OCI-LY7 (cell line): ENCODE measurements around the gene ATAD3C. TPM values are rescaled to one million over a fixed set of nuclear protein-coding genes. Genes with fewer than 3 reads are reported as not detected.
"Not testable (repeated sequence)": the region's sequence is repeated elsewhere in the genome, so short reads cannot be mapped to it uniquely, and the experiment has no call there.

ENCODE experiments used
- BruUV-seq: library from RNA; stranded (reverse); fragments of 400-500 nt; replicated peaks from 2 replicates; lab custom pipeline; 2021; lab: Mats Ljungman, UMichigan
- CTCF ChIA-PET: fragments of 300-600 bp; sonication (Branson Sonifier 250); formaldehyde crosslinking; loops from one replicate; lab custom pipeline; 2022; ENCODE audit warnings: antibody characterized with exemption; ENCODE audit not compliant: unreplicated experiment; lab: Charles Lee
- POLR2A ChIA-PET: fragments of 300-600 bp; sonication (Branson Sonifier 250); formaldehyde crosslinking; loops from one replicate; lab custom pipeline; 2022; ENCODE audit warnings: antibody characterized with exemption; lab: Charles Lee
- DNase-seq: peaks from one replicate; pipeline ENCODE4 v3.0.0-alpha.2; 2015; ENCODE audit warnings: low spot score
- H2AFZ ChIP-seq: fragments of 200-600 bp; sonication (generic), shearing (Covaris generic); 2 replicates; pipeline ENCODE4 v1.6.1; 2014; ENCODE audit warnings: mild to moderate bottlenecking, antibody characterized with exemption, low read length, moderate library complexity
- H3K27ac ChIP-seq: fragments of 200-600 bp; sonication (generic); 2 replicates; pipeline ENCODE4 v1.5.1; 2014; ENCODE audit warnings: mixed run types, low read depth, mild to moderate bottlenecking, moderate library complexity, low read length, inconsistent platforms; ENCODE audit not compliant: poor library complexity, severe bottlenecking
- H3K36me3 ChIP-seq: fragments of 200-600 bp; sonication (generic); 2 replicates; pipeline ENCODE4 v1.6.1; 2014; ENCODE audit warnings: mild to moderate bottlenecking, antibody characterized with exemption, low read length, moderate library complexity, mixed read lengths; ENCODE audit not compliant: insufficient read depth
- H3K4me1 ChIP-seq: fragments of 200-600 bp; sonication (generic); 2 replicates; pipeline ENCODE4 v1.5.1; 2014; ENCODE audit warnings: mild to moderate bottlenecking, low read length; ENCODE audit not compliant: insufficient read depth, poor library complexity, severe bottlenecking
- H3K4me2 ChIP-seq: fragments of 200-600 bp; sonication (generic); 2 replicates; pipeline ENCODE4 v1.6.1; 2014; ENCODE audit warnings: mild to moderate bottlenecking, low read length
- H3K4me3 ChIP-seq: fragments of 200-600 bp; sonication (generic); 2 replicates; pipeline ENCODE4 v1.5.1; 2014; ENCODE audit warnings: mild to moderate bottlenecking, low read depth, low read length; ENCODE audit not compliant: poor library complexity, severe bottlenecking
- H3K79me2 ChIP-seq: fragments of 200-600 bp; sonication (generic); 2 replicates; pipeline ENCODE4 v1.6.1; 2016; ENCODE audit warnings: low read depth, mild to moderate bottlenecking, low read length, moderate library complexity, mixed read lengths; ENCODE audit not compliant: insufficient read depth
- H3K9me2 ChIP-seq: fragments of 200-600 bp; sonication (generic); 2 replicates; pipeline ENCODE4 v1.6.1; 2016; ENCODE audit warnings: mild to moderate bottlenecking, low read length, mixed read lengths; ENCODE audit not compliant: insufficient read depth
- H3K9me3 ChIP-seq: fragments of 200-600 bp; sonication (generic); 2 replicates; pipeline ENCODE4 v1.6.1; 2014; ENCODE audit warnings: mild to moderate bottlenecking, mixed run types, low read length, mixed read lengths
- H4K20me1 ChIP-seq: fragments of 200-600 bp; sonication (generic); 2 replicates; pipeline ENCODE4 v1.6.1; 2014; ENCODE audit warnings: mild to moderate bottlenecking, antibody characterized with exemption, low read length, moderate library complexity, mixed read lengths; ENCODE audit not compliant: insufficient read depth
- EZH2phosphoT487 ChIP-seq: fragments of 200-600 bp; sonication (generic); IDR thresholded peaks from 2 replicates; pipeline ENCODE4 v1.6.1; 2018; ENCODE audit warnings: low read depth, borderline replicate concordance, mild to moderate bottlenecking, mixed run types, antibody characterized with exemption, low read length, moderate library complexity, mixed read lengths
- intact Hi-C: fragments of 100-400 bp; cut with micrococcal nuclease; formaldehyde crosslinking; loops from one replicate; pipeline ENCODE4 v1.10.0; 2022; ENCODE audit not compliant: unreplicated experiment
- total RNA-seq, 2 experiments: library from RNA; depleted of rRNA in 1 of 2; stranded (reverse); fragments of >200 nt in 1 of 2; shearing (Covaris generic) in 1 of 2; gene quantifications; 2 replicates each; pipeline ENCODE4 v1.2.3, GENCODE V29; 2014 to 2022
- TF ChIP-seq, protein P1 (sequence below): fragments of 200-600 bp; sonication (generic); conservative IDR thresholded peaks from 2 replicates; pipeline ENCODE4 v1.5.1; 2014; ENCODE audit warnings: mild to moderate bottlenecking, antibody characterized with exemption, low read length, moderate library complexity, mixed read lengths

Gene ATAD3C
- total RNA-seq, 2 experiments from 2014 or later = 1.6 to 3.0 TPM

DNA sequence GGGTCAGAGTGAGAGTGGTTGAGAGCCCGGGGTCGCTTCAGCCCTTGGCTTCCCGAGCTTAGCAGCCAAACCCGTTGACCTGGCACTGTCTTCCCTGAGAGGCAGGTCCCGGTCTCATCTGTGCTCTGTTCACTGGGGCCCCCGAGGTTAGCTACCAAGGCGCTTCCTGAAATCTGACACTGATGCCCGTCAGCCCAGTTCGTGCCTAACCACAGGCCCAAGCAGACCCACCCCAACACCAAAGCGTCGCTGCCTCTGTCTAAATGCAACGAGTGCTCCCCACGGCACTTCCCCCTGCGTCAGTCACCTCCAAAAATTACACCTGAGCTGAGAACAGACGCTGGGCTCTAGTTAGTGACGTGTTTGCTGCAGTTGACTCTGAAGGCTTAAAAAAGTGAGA, 64.9 kb downstream of the ATAD3C start:
- intact Hi-C loops = loop anchor here (5.0 kb wide), 1 partner anchor 107 kb away; the partner anchor contains the start of gene MRPL20
- H3K9me2 ChIP-seq, H2AFZ ChIP-seq, H3K4me1 ChIP-seq, H3K4me2 ChIP-seq, CTCF ChIA-PET, H4K20me1 ChIP-seq, H3K27ac ChIP-seq, DNase-seq, BruUV-seq, POLR2A ChIA-PET, H3K9me3 ChIP-seq, H3K4me3 ChIP-seq: not testable (repeated sequence)
- Histone ChIP-seq H3K36me3 (peaks cover 38% of the 10 kb centered on the region), H3K79me2 (peaks cover 24% of the 10 kb centered on the region; the same call in 1 of the 2 replicates)

DNA sequence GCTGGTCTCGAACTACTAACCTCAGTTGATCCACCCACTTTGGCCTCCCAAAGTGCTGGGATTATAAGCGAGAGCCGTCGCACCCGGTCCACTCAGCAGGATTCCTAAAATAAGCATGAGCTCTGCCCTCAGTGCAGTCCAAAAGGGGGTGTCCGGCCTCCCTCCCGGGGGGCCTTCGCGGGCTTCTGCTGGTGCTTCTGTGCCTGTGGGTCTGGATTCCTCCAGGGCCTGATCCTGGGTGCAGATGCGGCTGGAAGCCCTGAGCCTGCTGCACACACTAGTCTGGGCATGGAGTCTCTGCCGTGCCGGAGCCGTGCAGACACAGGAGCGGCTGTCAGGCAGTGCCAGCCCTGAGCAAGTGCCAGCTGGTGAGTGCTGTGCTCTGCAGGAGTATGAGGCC, 67.4 kb downstream of the ATAD3C start:
- H3K4me1 ChIP-seq, H4K20me1 ChIP-seq, intact Hi-C loops, H2AFZ ChIP-seq, CTCF ChIA-PET, H3K4me2 ChIP-seq, H3K9me2 ChIP-seq, DNase-seq, H3K9me3 ChIP-seq, BruUV-seq, POLR2A ChIA-PET, H3K27ac ChIP-seq, H3K4me3 ChIP-seq: not testable (repeated sequence)
- Histone ChIP-seq H3K36me3 (peaks cover 60% of the 10 kb centered on the region), H3K79me2 (peaks cover 24% of the 10 kb centered on the region; the same call in 1 of the 2 replicates)

- no TSS peak for BruUV-seq
- Histone ChIP-seq H3K4me3 (no peak overlapping the region), H3K4me2 (no peak overlapping the region), H3K9me2 (no peaks in the 10 kb centered on the region), H2AFZ (no peak overlapping the region), H3K36me3 (peaks cover 67% of the 10 kb centered on the region), H3K9me3 (no peaks in the 10 kb centered on the region), H3K4me1 (no peaks in the 10 kb centered on the region), H3K79me2 (peaks cover 20% of the 10 kb centered on the region; the same call in 1 of the 2 replicates), H3K27ac (no peak overlapping the region), H4K20me1 (no peaks in the 10 kb centered on the region)
- intact Hi-C loops = no loop called here
- CTCF ChIA-PET = no interaction called here
- POLR2A ChIA-PET = no interaction called here
- TF ChIP-seq, protein P1, sequence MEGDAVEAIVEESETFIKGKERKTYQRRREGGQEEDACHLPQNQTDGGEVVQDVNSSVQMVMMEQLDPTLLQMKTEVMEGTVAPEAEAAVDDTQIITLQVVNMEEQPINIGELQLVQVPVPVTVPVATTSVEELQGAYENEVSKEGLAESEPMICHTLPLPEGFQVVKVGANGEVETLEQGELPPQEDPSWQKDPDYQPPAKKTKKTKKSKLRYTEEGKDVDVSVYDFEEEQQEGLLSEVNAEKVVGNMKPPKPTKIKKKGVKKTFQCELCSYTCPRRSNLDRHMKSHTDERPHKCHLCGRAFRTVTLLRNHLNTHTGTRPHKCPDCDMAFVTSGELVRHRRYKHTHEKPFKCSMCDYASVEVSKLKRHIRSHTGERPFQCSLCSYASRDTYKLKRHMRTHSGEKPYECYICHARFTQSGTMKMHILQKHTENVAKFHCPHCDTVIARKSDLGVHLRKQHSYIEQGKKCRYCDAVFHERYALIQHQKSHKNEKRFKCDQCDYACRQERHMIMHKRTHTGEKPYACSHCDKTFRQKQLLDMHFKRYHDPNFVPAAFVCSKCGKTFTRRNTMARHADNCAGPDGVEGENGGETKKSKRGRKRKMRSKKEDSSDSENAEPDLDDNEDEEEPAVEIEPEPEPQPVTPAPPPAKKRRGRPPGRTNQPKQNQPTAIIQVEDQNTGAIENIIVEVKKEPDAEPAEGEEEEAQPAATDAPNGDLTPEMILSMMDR = no peak
- no peak for TF ChIP-seq EZH2phosphoT487
- no peak for DNase-seq
These were observed 68.6 kb downstream of the ATAD3C start for GRCh38 chr1:1517973-1518620.

- intact Hi-C loops, H3K9me2 ChIP-seq, H2AFZ ChIP-seq, H3K27ac ChIP-seq, BruUV-seq, DNase-seq, POLR2A ChIA-PET, H4K20me1 ChIP-seq, H3K4me3 ChIP-seq, H3K9me3 ChIP-seq, CTCF ChIA-PET, H3K4me2 ChIP-seq, H3K4me1 ChIP-seq: not testable (repeated sequence)
- Histone ChIP-seq H3K36me3 (peaks cover 72% of the 10 kb centered on the region), H3K79me2 (peaks cover 15% of the 10 kb centered on the region; the same call in 1 of the 2 replicates)
These were observed 69.1 kb downstream of the ATAD3C start for GRCh38 chr1:1518621-1519007.

Other genes with a start within 250 kb of the ATAD3C start
- gene TNFRSF18, start 243.1 kb upstream of the ATAD3C start, total RNA-seq (2014; rRNA removed; shearing (Covaris generic)) = not detected in 2 replicates
- not detected in 2 replicates for gene TNFRSF18, start 243.1 kb upstream of the ATAD3C start, total RNA-seq (2022)
- not detected in 2 replicates for gene TNFRSF4, start 235.5 kb upstream of the ATAD3C start, total RNA-seq (2014; rRNA removed; shearing (Covaris generic))
- 1.1 and 1.4 TPM in 2 replicates for gene TNFRSF4, start 235.5 kb upstream of the ATAD3C start, total RNA-seq (2022)
- 44.2 and 47.7 TPM in 2 replicates for gene SDF4, start 217.7 kb upstream of the ATAD3C start, total RNA-seq (2014; rRNA removed; shearing (Covaris generic))
- gene SDF4, start 217.7 kb upstream of the ATAD3C start, total RNA-seq (2022) = 82.8 and 85.7 TPM in 2 replicates
- 36.2 and 37.7 TPM in 2 replicates for gene B3GALT6, start 217.5 kb upstream of the ATAD3C start, total RNA-seq (2014; rRNA removed; shearing (Covaris generic))
- 25.0 and 27.1 TPM in 2 replicates for gene B3GALT6, start 217.5 kb upstream of the ATAD3C start, total RNA-seq (2022)
- 0.49 and 1.8 TPM in 2 replicates for gene C1QTNF12, start 203.0 kb upstream of the ATAD3C start, total RNA-seq (2014; rRNA removed; shearing (Covaris generic))
- gene C1QTNF12, start 203.0 kb upstream of the ATAD3C start, total RNA-seq (2022) = 6.1 and 7.0 TPM in 2 replicates
- gene UBE2J2, start 175.8 kb upstream of the ATAD3C start, total RNA-seq (2014; rRNA removed; shearing (Covaris generic)) = 61.6 and 69.2 TPM in 2 replicates
- gene UBE2J2, start 175.8 kb upstream of the ATAD3C start, total RNA-seq (2022) = 87.0 and 88.7 TPM in 2 replicates
- gene SCNN1D, start 169.3 kb upstream of the ATAD3C start, total RNA-seq (2014; rRNA removed; shearing (Covaris generic)) = 3.9 and 6.2 TPM in 2 replicates
- 11.3 and 12.7 TPM in 2 replicates for gene SCNN1D, start 169.3 kb upstream of the ATAD3C start, total RNA-seq (2022)
- 26.3 and 26.8 TPM in 2 replicates for gene ACAP3, start 141.8 kb upstream of the ATAD3C start, total RNA-seq (2014; rRNA removed; shearing (Covaris generic))
- gene ACAP3, start 141.8 kb upstream of the ATAD3C start, total RNA-seq (2022) = 47.6 and 47.7 TPM in 2 replicates
- gene PUSL1, start 141.1 kb upstream of the ATAD3C start, total RNA-seq (2014; rRNA removed; shearing (Covaris generic)) = 41.8 and 57.1 TPM in 2 replicates
- gene PUSL1, start 141.1 kb upstream of the ATAD3C start, total RNA-seq (2022) = 31.3 and 32.2 TPM in 2 replicates
- gene INTS11, start 125.0 kb upstream of the ATAD3C start, total RNA-seq (2014; rRNA removed; shearing (Covaris generic)) = 128 and 142 TPM in 2 replicates
- 146 and 162 TPM in 2 replicates for gene INTS11, start 125.0 kb upstream of the ATAD3C start, total RNA-seq (2022)
- 16.6 and 18.5 TPM in 2 replicates for gene CPTP, start 124.9 kb upstream of the ATAD3C start, total RNA-seq (2014; rRNA removed; shearing (Covaris generic))
- gene CPTP, start 124.9 kb upstream of the ATAD3C start, total RNA-seq (2022) = 20.3 and 20.6 TPM in 2 replicates
- 0.41 and 1.1 TPM in 2 replicates for gene TAS1R3, start 118.4 kb upstream of the ATAD3C start, total RNA-seq (2014; rRNA removed; shearing (Covaris generic))
- 0.99 and 1.2 TPM in 2 replicates for gene TAS1R3, start 118.4 kb upstream of the ATAD3C start, total RNA-seq (2022)
- gene DVL1, start 100.3 kb upstream of the ATAD3C start, total RNA-seq (2014; rRNA removed; shearing (Covaris generic)) = 41.7 and 47.1 TPM in 2 replicates
- gene DVL1, start 100.3 kb upstream of the ATAD3C start, total RNA-seq (2022) = 27.8 and 30.7 TPM in 2 replicates
- not detected in 2 replicates for gene MXRA8, start 91.1 kb upstream of the ATAD3C start, total RNA-seq (2014; rRNA removed; shearing (Covaris generic))
- gene MXRA8, start 91.1 kb upstream of the ATAD3C start, total RNA-seq (2022) = not detected in 2 replicates
- 156 and 163 TPM in 2 replicates for gene AURKAIP1, start 74.5 kb upstream of the ATAD3C start, total RNA-seq (2014; rRNA removed; shearing (Covaris generic))
- 145 and 172 TPM in 2 replicates for gene AURKAIP1, start 74.5 kb upstream of the ATAD3C start, total RNA-seq (2022)
- gene CCNL2, start 50.4 kb upstream of the ATAD3C start, total RNA-seq (2014; rRNA removed; shearing (Covaris generic)) = 297 and 307 TPM in 2 replicates
- 213 and 238 TPM in 2 replicates for gene CCNL2, start 50.4 kb upstream of the ATAD3C start, total RNA-seq (2022)
- 165 and 196 TPM in 2 replicates for gene MRPL20, start 42.4 kb upstream of the ATAD3C start, total RNA-seq (2014; rRNA removed; shearing (Covaris generic))
- gene MRPL20, start 42.4 kb upstream of the ATAD3C start, total RNA-seq (2022) = 116 and 143 TPM in 2 replicates
- gene ANKRD65, start 28.4 kb upstream of the ATAD3C start, total RNA-seq (2014; rRNA removed; shearing (Covaris generic)) = not detected in 2 replicates
- gene ANKRD65, start 28.4 kb upstream of the ATAD3C start, total RNA-seq (2022) = not detected in 2 replicates
- not detected in 2 replicates for gene VWA1, start 14.0 kb upstream of the ATAD3C start, total RNA-seq (2014; rRNA removed; shearing (Covaris generic))
- gene VWA1, start 14.0 kb upstream of the ATAD3C start, total RNA-seq (2022) = not detected in 2 replicates
- gene ATAD3B, start 22.1 kb downstream of the ATAD3C start, total RNA-seq (2014; rRNA removed; shearing (Covaris generic)) = 43.8 and 54.9 TPM in 2 replicates
- gene ATAD3B, start 22.1 kb downstream of the ATAD3C start, total RNA-seq (2022) = 54.3 and 62.4 TPM in 2 replicates
- 79.9 and 81.9 TPM in 2 replicates for gene ATAD3A, start 62.5 kb downstream of the ATAD3C start, total RNA-seq (2014; rRNA removed; shearing (Covaris generic))
- gene ATAD3A, start 62.5 kb downstream of the ATAD3C start, total RNA-seq (2022) = 83.3 and 88.6 TPM in 2 replicates
- 0.64 and 0.76 TPM in 2 replicates for gene TMEM240, start 90.9 kb downstream of the ATAD3C start, total RNA-seq (2014; rRNA removed; shearing (Covaris generic))
- 2.1 and 2.7 TPM in 2 replicates for gene TMEM240, start 90.9 kb downstream of the ATAD3C start, total RNA-seq (2022)
- 97.7 and 101 TPM in 2 replicates for gene SSU72, start 125.2 kb downstream of the ATAD3C start, total RNA-seq (2014; rRNA removed; shearing (Covaris generic))
- gene SSU72, start 125.2 kb downstream of the ATAD3C start, total RNA-seq (2022) = 141 and 149 TPM in 2 replicates
- gene FNDC10, start 150.4 kb downstream of the ATAD3C start, total RNA-seq (2014; rRNA removed; shearing (Covaris generic)) = 2.7 and 3.1 TPM in 2 replicates
- gene FNDC10, start 150.4 kb downstream of the ATAD3C start, total RNA-seq (2022) = 1.3 and 2.7 TPM in 2 replicates
- 46.4 and 64.9 TPM in 2 replicates for gene MIB2, start 165.8 kb downstream of the ATAD3C start, total RNA-seq (2014; rRNA removed; shearing (Covaris generic))
- 54.0 and 55.3 TPM in 2 replicates for gene MIB2, start 165.8 kb downstream of the ATAD3C start, total RNA-seq (2022)
- 1.3 and 2.2 TPM in 2 replicates for gene MMP23B, start 182.5 kb downstream of the ATAD3C start, total RNA-seq (2014; rRNA removed; shearing (Covaris generic))
- 7.6 and 8.7 TPM in 2 replicates for gene MMP23B, start 182.5 kb downstream of the ATAD3C start, total RNA-seq (2022)
- 21.6 and 24.0 TPM in 2 replicates for gene CDK11B, start 209.3 kb downstream of the ATAD3C start, total RNA-seq (2014; rRNA removed; shearing (Covaris generic))
- gene CDK11B, start 209.3 kb downstream of the ATAD3C start, total RNA-seq (2022) = 44.2 and 51.5 TPM in 2 replicates
- 24.2 and 26.6 TPM in 2 replicates for gene SLC35E2B, start 243.1 kb downstream of the ATAD3C start, total RNA-seq (2014; rRNA removed; shearing (Covaris generic))
- gene SLC35E2B, start 243.1 kb downstream of the ATAD3C start, total RNA-seq (2022) = 58.9 and 61.2 TPM in 2 replicates